Measurements from ENCODE around the gene SLC35F6. TPM values are rescaled to one million over a fixed set of nuclear protein-coding genes. Genes with fewer than 3 reads are reported as not detected.

SLC35F6 gene
- total and polyA plus RNA-seq, 2 donors (not counting 3 experiments of a cell fraction or from before 2014, with no cell fraction given): 34.6 to 39.8 TPM

DNA sequence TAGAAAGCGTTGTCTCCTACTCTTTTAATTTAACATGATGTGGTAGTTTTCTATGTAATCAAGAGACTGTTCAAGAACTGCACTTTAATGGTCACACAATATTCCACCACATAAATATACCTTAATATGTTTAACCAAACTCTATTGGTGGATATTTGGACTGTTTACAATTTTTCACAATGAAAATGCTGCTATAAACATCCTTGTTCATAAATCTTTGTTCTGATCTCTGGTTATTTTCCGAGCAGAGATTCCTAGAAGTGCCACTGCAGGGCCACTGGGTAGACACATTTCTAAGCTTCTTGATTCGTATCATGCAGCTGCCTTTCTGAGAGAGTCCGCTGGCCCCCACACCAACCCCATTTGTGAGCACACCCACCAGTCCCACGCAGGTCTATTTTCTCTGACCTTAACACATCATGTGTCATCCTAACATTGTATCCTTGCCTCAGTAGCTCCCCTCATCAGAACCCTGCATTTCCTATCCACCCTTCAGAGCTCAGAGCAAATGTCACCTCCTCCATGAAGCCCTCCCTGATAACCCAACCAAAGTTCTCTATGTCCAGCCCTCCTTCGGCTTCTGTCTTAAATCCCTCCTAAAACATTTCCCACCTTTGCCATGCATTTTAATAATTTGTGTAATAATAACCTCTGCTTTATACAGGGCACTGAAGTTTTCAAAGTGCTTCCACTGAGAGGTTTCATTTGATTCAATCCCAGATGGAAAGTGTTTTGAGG, 45.0 kb upstream of the SLC35F6 start:
- Histone ChIP-seq H3K36me3 (ENCODE audit: control insufficient read depth in 2 of 2, extremely low read depth in 1 of 2, insufficient read depth in 2 of 2, low read length in 2 of 2) (no peaks in the 10 kb centered on the region), H3K79me2 (ENCODE audit: control insufficient read depth, insufficient read depth, low read length) (no peaks in the 10 kb centered on the region), H3K4me1 (ENCODE audit: control insufficient read depth, extremely low read depth, insufficient read depth, low read length) (no peaks in the 10 kb centered on the region), H3K9me3 (replicated peaks; ENCODE audit: control insufficient read depth, insufficient read depth, low read length) (no peaks in the 10 kb centered on the region), H3K9me1 (replicated peaks; ENCODE audit: control insufficient read depth, extremely low read depth, insufficient read depth, low read length) (no peaks in the 10 kb centered on the region), H3K4me2 (ENCODE audit: insufficient read depth, low read length) (no peak overlapping the region), H3K27me3 (ENCODE audit: control insufficient read depth in 2 of 2, insufficient read depth in 2 of 2, low read length in 2 of 2) (no peaks in the 10 kb centered on the region), H3K27ac (ENCODE audit: insufficient read depth, low read depth, low read length) (no peak overlapping the region), H4K20me1 (replicated peaks; ENCODE audit: control insufficient read depth, extremely low read depth, insufficient read depth, low read length) (no peaks in the 10 kb centered on the region), H3K4me3 (replicated peaks in 1 of 3; ENCODE audit: insufficient read depth in 1 of 3, low read depth in 1 of 3, low read length in 3 of 3) (no peak overlapping the region), H3K9ac (replicated peaks; ENCODE audit: extremely low read depth, insufficient read depth, low read length) (no peak overlapping the region), H2AFZ (ENCODE audit: low read depth, low read length) (no peak overlapping the region)
- dilution Hi-C loops (cut with MboI; ENCODE audit: extremely low pct_ligation_motif_present, low sequenced_read_pairs) (no loop called here), intact Hi-C loops (cut with micrococcal nuclease) (no loop called here)
- ChIA-PET CTCF (interaction anchor here (1.9 kb wide), 1 partner anchor 25 kb away, joined by 7 read pairs; no protein-coding TSS in a partner anchor), POLR2A (no interaction called here)
- TF ChIP-seq FOS (IDR thresholded peaks at IDR 0.05; ENCODE audit: borderline replicate concordance, insufficient read depth, low read length): no peak
- TF ChIP-seq, protein P1, sequence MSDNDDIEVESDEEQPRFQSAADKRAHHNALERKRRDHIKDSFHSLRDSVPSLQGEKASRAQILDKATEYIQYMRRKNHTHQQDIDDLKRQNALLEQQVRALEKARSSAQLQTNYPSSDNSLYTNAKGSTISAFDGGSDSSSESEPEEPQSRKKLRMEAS (IDR thresholded peaks at IDR 0.05; ENCODE audit: insufficient read depth, insufficient read length): no peak
- TF ChIP-seq POLR2AphosphoS5 (IDR thresholded peaks at IDR 0.05; ENCODE audit: insufficient read depth, low read depth, low read length): no peak
- DNase-seq (ENCODE audit: low read depth, low spot score) (no peak), FAIRE-seq (no peak)
- BruUV-seq (replicated peaks): no TSS peak

DNA sequence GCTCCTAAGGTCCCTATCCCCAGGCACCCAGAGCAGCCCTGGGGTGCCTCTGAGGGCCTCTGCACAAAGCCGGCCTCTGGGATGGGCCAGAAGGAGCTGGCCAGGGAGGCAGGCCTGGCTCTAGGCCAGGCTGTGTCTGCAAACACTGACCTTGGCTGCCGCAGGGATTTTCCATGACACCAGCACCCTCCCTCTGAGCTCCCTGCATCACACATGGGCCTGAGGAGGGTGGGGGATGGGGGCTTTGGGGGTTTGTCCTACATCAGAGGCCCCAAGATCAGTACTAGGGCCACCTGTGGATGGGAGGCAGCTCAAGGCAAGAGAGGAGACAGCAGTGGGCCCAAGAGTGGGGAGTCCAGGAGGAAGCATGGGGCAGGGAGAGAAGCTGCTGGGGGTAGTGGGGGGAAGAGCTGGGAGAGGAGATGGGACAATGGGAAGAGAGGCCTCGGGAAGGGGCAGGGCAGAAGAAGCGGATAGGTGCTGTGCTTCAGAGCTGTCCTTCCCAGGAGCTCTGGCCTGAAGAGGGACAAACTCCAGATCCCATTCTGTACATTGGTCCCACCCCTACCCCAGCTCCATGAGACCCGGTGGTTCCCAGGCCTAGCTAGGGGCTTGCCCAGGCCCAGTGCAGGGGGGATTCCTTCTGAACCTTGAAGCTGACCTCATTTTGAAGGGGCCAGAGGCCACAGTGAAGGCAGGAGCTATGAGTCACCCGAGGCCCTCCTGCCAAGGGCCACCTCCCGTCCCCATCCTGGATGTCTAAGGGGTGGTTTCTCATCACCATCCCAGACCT, 43.6 kb upstream of the SLC35F6 start:
- H3K9me3 ChIP-seq (replicated peaks; ENCODE audit: control insufficient read depth, insufficient read depth, low read length): no peaks in the 10 kb centered on the region
- ChIA-PET POLR2A (no interaction called here), CTCF (interaction anchor here (0.7 to 1.7 kb wide), 7 partner anchors 10 to 143 kb away, joined by 3 to 4 read pairs (median 3); partner anchors contain the start of gene KCNK3)
- H3K9me1 ChIP-seq (replicated peaks; ENCODE audit: control insufficient read depth, extremely low read depth, insufficient read depth, low read length): no peaks in the 10 kb centered on the region
- no peak overlapping the region for H3K9ac ChIP-seq (replicated peaks; ENCODE audit: extremely low read depth, insufficient read depth, low read length)
- H4K20me1 ChIP-seq (replicated peaks; ENCODE audit: control insufficient read depth, extremely low read depth, insufficient read depth, low read length): no peaks in the 10 kb centered on the region
- no peak overlapping the region for H2AFZ ChIP-seq (ENCODE audit: low read depth, low read length)
- FAIRE-seq (no peak), DNase-seq (ENCODE audit: low read depth, low spot score) (peak; percentile 66)
- H3K4me1 ChIP-seq (ENCODE audit: control insufficient read depth, extremely low read depth, insufficient read depth, low read length): peaks cover 4% of the 10 kb centered on the region
- no peak overlapping the region for H3K27ac ChIP-seq (ENCODE audit: insufficient read depth, low read depth, low read length)
- BruUV-seq (replicated peaks): no TSS peak
- intact Hi-C loops (cut with micrococcal nuclease): no loop called here
- no peaks in the 10 kb centered on the region for H3K79me2 ChIP-seq (ENCODE audit: control insufficient read depth, insufficient read depth, low read length)
- no peak overlapping the region for H3K4me3 ChIP-seq (replicated peaks in 1 of 3; ENCODE audit: insufficient read depth in 1 of 3, low read depth in 1 of 3, low read length in 3 of 3)
- TF ChIP-seq POLR2A (IDR thresholded peaks at IDR 0.05; ENCODE audit: low read depth, low read length) (no peak), GATA2 (IDR thresholded peaks at IDR 0.05; ENCODE audit: insufficient read depth, insufficient read length, low read depth, low read length) (no peak), MYC (IDR thresholded peaks at IDR 0.05; ENCODE audit: low read depth, low read length) (no peak), JUN (IDR thresholded peaks at IDR 0.05; ENCODE audit: borderline replicate concordance, insufficient read depth, insufficient read length, low read depth) (no peak), POLR2AphosphoS5 (IDR thresholded peaks at IDR 0.05; ENCODE audit: insufficient read depth, low read depth, low read length) (no peak), EZH2 (IDR thresholded peaks at IDR 0.05; ENCODE audit: borderline replicate concordance, low read depth, low read length, severe bottlenecking) (no peak), FOS (IDR thresholded peaks at IDR 0.05; ENCODE audit: borderline replicate concordance, insufficient read depth, low read length) (no peak)
- TF ChIP-seq, protein P2, sequence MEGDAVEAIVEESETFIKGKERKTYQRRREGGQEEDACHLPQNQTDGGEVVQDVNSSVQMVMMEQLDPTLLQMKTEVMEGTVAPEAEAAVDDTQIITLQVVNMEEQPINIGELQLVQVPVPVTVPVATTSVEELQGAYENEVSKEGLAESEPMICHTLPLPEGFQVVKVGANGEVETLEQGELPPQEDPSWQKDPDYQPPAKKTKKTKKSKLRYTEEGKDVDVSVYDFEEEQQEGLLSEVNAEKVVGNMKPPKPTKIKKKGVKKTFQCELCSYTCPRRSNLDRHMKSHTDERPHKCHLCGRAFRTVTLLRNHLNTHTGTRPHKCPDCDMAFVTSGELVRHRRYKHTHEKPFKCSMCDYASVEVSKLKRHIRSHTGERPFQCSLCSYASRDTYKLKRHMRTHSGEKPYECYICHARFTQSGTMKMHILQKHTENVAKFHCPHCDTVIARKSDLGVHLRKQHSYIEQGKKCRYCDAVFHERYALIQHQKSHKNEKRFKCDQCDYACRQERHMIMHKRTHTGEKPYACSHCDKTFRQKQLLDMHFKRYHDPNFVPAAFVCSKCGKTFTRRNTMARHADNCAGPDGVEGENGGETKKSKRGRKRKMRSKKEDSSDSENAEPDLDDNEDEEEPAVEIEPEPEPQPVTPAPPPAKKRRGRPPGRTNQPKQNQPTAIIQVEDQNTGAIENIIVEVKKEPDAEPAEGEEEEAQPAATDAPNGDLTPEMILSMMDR (IDR thresholded peaks at IDR 0.05; ENCODE audit: extremely low read depth in 1 of 2, insufficient read depth in 1 of 2, low read depth in 1 of 2, low read length in 2 of 2): no peak
- TF ChIP-seq, protein P1 (IDR thresholded peaks at IDR 0.05; ENCODE audit: insufficient read depth, insufficient read length): no peak
- no peak overlapping the region for H3K4me2 ChIP-seq (ENCODE audit: insufficient read depth, low read length)
- H3K36me3 ChIP-seq (ENCODE audit: control insufficient read depth in 2 of 2, extremely low read depth in 1 of 2, insufficient read depth in 2 of 2, low read length in 2 of 2): no peaks in the 10 kb centered on the region
- dilution Hi-C loops (cut with MboI; ENCODE audit: extremely low pct_ligation_motif_present, low sequenced_read_pairs): no loop called here
- H3K27me3 ChIP-seq (ENCODE audit: control insufficient read depth in 2 of 2, insufficient read depth in 2 of 2, low read length in 2 of 2): no peaks in the 10 kb centered on the region

Data from endothelial cell of umbilical vein (primary cell).